Right ventricle myocardium inferior (tissue), 1 donor: ENCODE measurements around the gene C10orf71. TPM values are rescaled to one million over a fixed set of nuclear protein-coding genes. Genes with fewer than 3 reads are reported as not detected.

Experiments used
- ATAC-seq: fragments of 200-7000 bp; cut with Tn5 transposase; one replicate; pipeline ENCODE4 v1.9.1; 2020; ENCODE audit warnings: mild to moderate bottlenecking, moderate library complexity
- DNase-seq: peaks from one replicate; pipeline ENCODE4 v3.0.0; 2021; ENCODE audit errors: missing footprints
- intact Hi-C: fragments of 100-400 bp; cut with DNase I; formaldehyde crosslinking; loops from one replicate; pipeline ENCODE4 v1.11.0; 2022
- total RNA-seq: library from RNA; stranded (reverse); fragmentation: NEBNext Ultra II Directional; extraction: Animal tissue kit (Norgen Biotek cat#: 25700); gene quantifications from one replicate; pipeline ENCODE4 v1.2.1, GENCODE V29; 2021
- donor health status: DM: no; HTN: yes; CAD: no; lungs with severe emphysema.

C10orf71 gene
- total RNA-seq, 1 donor from 2014 or later = 108 TPM

- intact Hi-C loops = loop anchor here (2.0 to 5.0 kb wide), 2 partner anchors 23 to 194 kb away; no protein-coding TSS in a partner anchor
- ATAC-seq (peak; percentile 81), DNase-seq (no peak)
Observed at GRCh38 chr10:49323171-49323895, 24.4 kb downstream of the C10orf71 start.

- intact Hi-C loops = loop anchor here (2.0 to 5.0 kb wide), 2 partner anchors 23 to 193 kb away; no protein-coding TSS in a partner anchor
- ATAC-seq (no peak), DNase-seq (no peak)
Observed at GRCh38 chr10:49323896-49324270, 24.9 kb downstream of the C10orf71 start.

GRCh38 chr10:49324711-49325110 is 25.7 kb downstream of the C10orf71 start:
- ATAC-seq (no peak), DNase-seq (no peak)
- intact Hi-C loops = loop anchor here (5.0 kb wide), 1 partner anchor 193 kb away; no protein-coding TSS in a partner anchor

- intact Hi-C loops = no loop called here
- DNase-seq = no peak
- ATAC-seq = no peak
Observed at GRCh38 chr10:49325131-49325915, 26.4 kb downstream of the C10orf71 start.

- intact Hi-C loops = no loop called here
- no peak for DNase-seq
- ATAC-seq = no peak
Observed at GRCh38 chr10:49325916-49326783, 27.2 kb downstream of the C10orf71 start.

- DNase-seq (no peak), ATAC-seq (no peak)
- intact Hi-C loops = no loop called here
Observed at GRCh38 chr10:49327036-49327813, 28.3 kb downstream of the C10orf71 start.

GRCh38 chr10:49328401-49329145 is 29.6 kb downstream of the C10orf71 start:
- no peak for ATAC-seq
- no peak for DNase-seq
- intact Hi-C loops = no loop called here

GRCh38 chr10:49329146-49329505 is 30.2 kb downstream of the C10orf71 start:
- DNase-seq = no peak

GRCh38 chr10:49330127-49330665 is 31.2 kb downstream of the C10orf71 start:
- DNase-seq (no peak), ATAC-seq (no peak)
- intact Hi-C loops = no loop called here

More at GRCh38 chr10:49329146-49329505, 30.2 kb downstream of the C10orf71 start:
- intact Hi-C loops = no loop called here
- ATAC-seq = no peak

GRCh38 chr10:49331431-49331830 is 32.5 kb downstream of the C10orf71 start:
- ATAC-seq = no peak
- no peak for DNase-seq
- intact Hi-C loops = no loop called here

- ATAC-seq = no peak
- no peak for DNase-seq
- intact Hi-C loops = no loop called here
Observed at GRCh38 chr10:49332333-49332732, 33.4 kb downstream of the C10orf71 start.

- no peak for ATAC-seq
- intact Hi-C loops = no loop called here
- DNase-seq = no peak
Observed at GRCh38 chr10:49332768-49333167, 33.8 kb downstream of the C10orf71 start.

GRCh38 chr10:49333192-49333591 is 34.2 kb downstream of the C10orf71 start:
- intact Hi-C loops = no loop called here
- ATAC-seq = no peak

GRCh38 chr10:49334964-49335363 is 36.0 kb downstream of the C10orf71 start:
- intact Hi-C loops = no loop called here
- no peak for DNase-seq
- ATAC-seq = no peak

More at GRCh38 chr10:49333192-49333591, 34.2 kb downstream of the C10orf71 start:
- no peak for DNase-seq

- DNase-seq = no peak
- intact Hi-C loops = no loop called here
- no peak for ATAC-seq
Observed at GRCh38 chr10:49335364-49335972, 36.5 kb downstream of the C10orf71 start.

GRCh38 chr10:49338604-49339003 is 39.6 kb downstream of the C10orf71 start:
- DNase-seq = no peak
- intact Hi-C loops = no loop called here
- ATAC-seq = no peak

GRCh38 chr10:49344840-49345239 is 45.9 kb downstream of the C10orf71 start:
- intact Hi-C loops = no loop called here

More at GRCh38 chr10:49344840-49345239, 45.9 kb downstream of the C10orf71 start:
- no peak for DNase-seq
- no peak for ATAC-seq
